HEK293 (cell line): Measurements from ENCODE around the gene SRRM2.

ENCODE experiments used
- ATF2 ChIP-seq: fragments of 450-650 bp; formaldehyde crosslinking; IDR thresholded peaks from 2 replicates; pipeline ENCODE4 v1.5.1; 2016; ENCODE audit warnings: missing biosample characterization, missing genetic modification characterization, low read depth
- CTCF ChIP-seq: fragments of 450-650 bp; formaldehyde crosslinking; IDR thresholded peaks from 2 replicates; pipeline ENCODE4 v1.5.1; 2016; ENCODE audit warnings: missing biosample characterization, missing genetic modification characterization
- PRDM10 ChIP-seq: fragments of 450-650 bp; formaldehyde crosslinking; IDR thresholded peaks from 2 replicates; pipeline ENCODE4 v1.5.1; 2016; ENCODE audit warnings: missing biosample characterization, missing genetic modification characterization
- RBAK ChIP-seq: fragments of 450-650 bp; formaldehyde crosslinking; IDR thresholded peaks from 2 replicates; pipeline ENCODE4 v1.5.1; 2016; ENCODE audit warnings: missing biosample characterization, missing genetic modification characterization
- TRIM28 ChIP-seq: IDR thresholded peaks from 2 replicates; pipeline ENCODE4 v1.6.1; 2011; ENCODE audit warnings: low read length, control low read depth, borderline replicate concordance
- ZBTB6 ChIP-seq: fragments of 450-650 bp; formaldehyde crosslinking; IDR thresholded peaks from 2 replicates; pipeline ENCODE4 v1.5.1; 2017; ENCODE audit warnings: missing biosample characterization, missing genetic modification characterization
- ZBTB7A ChIP-seq: fragments of 450-650 bp; formaldehyde crosslinking; IDR thresholded peaks from 2 replicates; pipeline ENCODE4 v1.5.1; 2016; ENCODE audit warnings: low read depth, missing biosample characterization, missing genetic modification characterization
- ZEB2 ChIP-seq: fragments of 450-650 bp; formaldehyde crosslinking; IDR thresholded peaks from 2 replicates; pipeline ENCODE4 v1.5.1; 2016; ENCODE audit warnings: missing biosample characterization, missing genetic modification characterization
- ZNF391 ChIP-seq: fragments of 450-650 bp; formaldehyde crosslinking; IDR thresholded peaks from 2 replicates; pipeline ENCODE4 v1.5.1; 2016; ENCODE audit warnings: low read depth, missing biosample characterization, missing genetic modification characterization, borderline replicate concordance
- ZNF660 ChIP-seq: fragments of 450-650 bp; IDR thresholded peaks from 2 replicates; pipeline ENCODE4 v1.5.1; 2018; ENCODE audit warnings: missing biosample characterization, mild to moderate bottlenecking, missing genetic modification characterization
- ZNF785 ChIP-seq: fragments of 450-650 bp; formaldehyde crosslinking; IDR thresholded peaks from 2 replicates; pipeline ENCODE4 v1.5.1; 2016; ENCODE audit warnings: missing biosample characterization, missing genetic modification characterization

GRCh38 chr16:2744711-2745110 lies 7.7 kb upstream of the SRRM2 start:
- no peak for TF ChIP-seq CTCF (tag by site-specific recombination)
- TF ChIP-seq ATF2 (tag by site-specific recombination) = no peak
- TF ChIP-seq ZNF391 (tag by site-specific recombination) = no peak
- no peak for TF ChIP-seq ZBTB6
- TF ChIP-seq ZEB2 (tag by site-specific recombination) = no peak
- TF ChIP-seq ZNF660 = no peak
- TF ChIP-seq ZBTB7A = no peak
- 0 out of 2 replicates have a peak, but pooled peaks have one; percentile 49 for TF ChIP-seq PRDM10 (tag by site-specific recombination)
- TF ChIP-seq RBAK = no peak
- no peak for TF ChIP-seq ZNF785 (tag by site-specific recombination)
- no peak for TF ChIP-seq TRIM28
